ENCODE results near the gene MCCC1. TPM values are rescaled to one million over a fixed set of nuclear protein-coding genes. Genes with fewer than 3 reads are reported as not detected.

MCCC1 gene
- total RNA-seq, 1 experiment from 2014 or later, result 12.6 TPM

DNA sequence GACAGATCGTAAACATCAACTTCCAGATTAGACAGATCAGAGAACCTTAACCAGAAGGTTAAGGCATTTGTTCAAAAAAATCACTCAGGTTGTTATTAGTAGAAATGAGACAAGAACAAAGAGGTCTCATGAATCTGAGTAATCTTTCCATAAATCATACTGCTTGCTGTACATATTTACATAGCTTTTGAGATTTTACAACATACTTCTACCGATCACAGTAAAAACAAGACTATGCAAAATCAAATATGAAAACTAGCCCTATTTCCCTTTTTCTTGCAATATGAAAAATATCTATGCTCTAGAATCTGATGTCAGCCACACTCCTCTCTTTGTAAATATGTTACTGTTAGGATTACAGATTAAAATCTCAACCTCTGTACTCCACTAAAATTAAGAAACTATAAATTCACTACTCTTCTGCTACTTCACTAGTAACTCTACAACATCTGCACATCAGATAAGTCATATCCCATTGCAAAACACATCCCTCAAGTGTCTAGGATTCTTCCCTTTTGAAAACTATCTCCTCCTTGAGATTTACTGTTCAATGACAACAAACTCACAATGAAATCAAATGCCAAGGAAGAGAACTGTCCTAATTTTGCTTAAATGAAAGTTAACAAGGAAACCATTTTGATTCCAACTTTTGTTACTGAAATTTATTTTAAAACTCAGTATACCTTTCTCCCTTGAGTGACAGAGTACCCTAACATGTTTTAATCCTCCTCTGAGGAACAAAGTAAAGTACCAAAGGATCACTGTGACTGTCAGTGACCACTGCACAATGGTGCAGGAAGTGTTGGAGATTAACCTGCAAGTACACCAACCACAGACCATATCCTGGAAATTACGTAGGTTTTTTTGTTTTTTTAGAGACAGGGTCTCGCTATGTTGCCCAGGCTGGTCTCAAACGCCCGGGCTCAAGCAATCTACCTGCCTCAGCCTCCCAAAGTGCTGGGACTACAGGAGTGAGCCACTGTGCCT lies 131.8 kb downstream of the MCCC1 start:
- BruUV-seq (replicated peaks), result no TSS peak
- ChIA-PET POLR2A (no interaction called here), RAD21 (ENCODE audit: low non-redundant PET in 1 of 2, low total read pairs in 2 of 2, uncharacterized antibody in 2 of 2, unreplicated experiment in 2 of 2) (no interaction called here), CTCF (no interaction called here)
- H3K9me2 ChIP-seq (ENCODE audit: insufficient read depth), result no peaks in the 10 kb centered on the region
- H3K9me3 ChIP-seq (ENCODE audit: control insufficient read depth in 1 of 2, insufficient read depth in 1 of 2, low read depth in 1 of 2, low read length in 2 of 2), result no peaks in the 10 kb centered on the region
- H3K4me1 ChIP-seq (ENCODE audit: control insufficient read depth in 1 of 2, insufficient read depth in 2 of 2, low read length in 2 of 2), result peaks cover 2 to 18% of the 10 kb centered on the region in 2 experiments; a peak in 2 of 4 replicates
- H3K9ac ChIP-seq (ENCODE audit: low read length), result no peak overlapping the region
- no peaks in the 10 kb centered on the region for H3K36me3 ChIP-seq (ENCODE audit: control insufficient read depth in 1 of 2, insufficient read depth in 2 of 2, low read length in 2 of 2)
- TF ChIP-seq SP1 (IDR thresholded peaks at IDR 0.05; ENCODE audit: low read depth) (no peak), CBX3 (IDR thresholded peaks at IDR 0.05; ENCODE audit: low read depth) (no peak), RAD21 (IDR thresholded peaks at IDR 0.05; ENCODE audit: low read depth) (no peak), EGR1 (IDR thresholded peaks at IDR 0.05; ENCODE audit: low read depth) (no peak), FOSL1 (IDR thresholded peaks at IDR 0.05; ENCODE audit: low read depth) (no peak), YY1 (IDR thresholded peaks at IDR 0.05; ENCODE audit: extremely low read depth, insufficient replicate concordance, low read depth, low read length) (no peak), POLR2A (IDR thresholded peaks at IDR 0.05; ENCODE audit: borderline replicate concordance, extremely low read depth, insufficient read depth, insufficient read length) (no peak), SIN3A (IDR thresholded peaks at IDR 0.05; ENCODE audit: low read depth) (no peak), ELF1 (IDR thresholded peaks at IDR 0.05; ENCODE audit: borderline replicate concordance, low read depth) (no peak), ZNF274 (IDR thresholded peaks at IDR 0.05; ENCODE audit: low read depth, low read length) (no peak), SRF (IDR thresholded peaks at IDR 0.05; ENCODE audit: low read depth) (no peak), JUND (IDR thresholded peaks at IDR 0.05) (no peak), ZFX (IDR thresholded peaks at IDR 0.05) (no peak)
- TF ChIP-seq, protein P1, sequence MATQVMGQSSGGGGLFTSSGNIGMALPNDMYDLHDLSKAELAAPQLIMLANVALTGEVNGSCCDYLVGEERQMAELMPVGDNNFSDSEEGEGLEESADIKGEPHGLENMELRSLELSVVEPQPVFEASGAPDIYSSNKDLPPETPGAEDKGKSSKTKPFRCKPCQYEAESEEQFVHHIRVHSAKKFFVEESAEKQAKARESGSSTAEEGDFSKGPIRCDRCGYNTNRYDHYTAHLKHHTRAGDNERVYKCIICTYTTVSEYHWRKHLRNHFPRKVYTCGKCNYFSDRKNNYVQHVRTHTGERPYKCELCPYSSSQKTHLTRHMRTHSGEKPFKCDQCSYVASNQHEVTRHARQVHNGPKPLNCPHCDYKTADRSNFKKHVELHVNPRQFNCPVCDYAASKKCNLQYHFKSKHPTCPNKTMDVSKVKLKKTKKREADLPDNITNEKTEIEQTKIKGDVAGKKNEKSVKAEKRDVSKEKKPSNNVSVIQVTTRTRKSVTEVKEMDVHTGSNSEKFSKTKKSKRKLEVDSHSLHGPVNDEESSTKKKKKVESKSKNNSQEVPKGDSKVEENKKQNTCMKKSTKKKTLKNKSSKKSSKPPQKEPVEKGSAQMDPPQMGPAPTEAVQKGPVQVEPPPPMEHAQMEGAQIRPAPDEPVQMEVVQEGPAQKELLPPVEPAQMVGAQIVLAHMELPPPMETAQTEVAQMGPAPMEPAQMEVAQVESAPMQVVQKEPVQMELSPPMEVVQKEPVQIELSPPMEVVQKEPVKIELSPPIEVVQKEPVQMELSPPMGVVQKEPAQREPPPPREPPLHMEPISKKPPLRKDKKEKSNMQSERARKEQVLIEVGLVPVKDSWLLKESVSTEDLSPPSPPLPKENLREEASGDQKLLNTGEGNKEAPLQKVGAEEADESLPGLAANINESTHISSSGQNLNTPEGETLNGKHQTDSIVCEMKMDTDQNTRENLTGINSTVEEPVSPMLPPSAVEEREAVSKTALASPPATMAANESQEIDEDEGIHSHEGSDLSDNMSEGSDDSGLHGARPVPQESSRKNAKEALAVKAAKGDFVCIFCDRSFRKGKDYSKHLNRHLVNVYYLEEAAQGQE (IDR thresholded peaks at IDR 0.05; ENCODE audit: low read depth), result no peak
- TF ChIP-seq, protein P2, sequence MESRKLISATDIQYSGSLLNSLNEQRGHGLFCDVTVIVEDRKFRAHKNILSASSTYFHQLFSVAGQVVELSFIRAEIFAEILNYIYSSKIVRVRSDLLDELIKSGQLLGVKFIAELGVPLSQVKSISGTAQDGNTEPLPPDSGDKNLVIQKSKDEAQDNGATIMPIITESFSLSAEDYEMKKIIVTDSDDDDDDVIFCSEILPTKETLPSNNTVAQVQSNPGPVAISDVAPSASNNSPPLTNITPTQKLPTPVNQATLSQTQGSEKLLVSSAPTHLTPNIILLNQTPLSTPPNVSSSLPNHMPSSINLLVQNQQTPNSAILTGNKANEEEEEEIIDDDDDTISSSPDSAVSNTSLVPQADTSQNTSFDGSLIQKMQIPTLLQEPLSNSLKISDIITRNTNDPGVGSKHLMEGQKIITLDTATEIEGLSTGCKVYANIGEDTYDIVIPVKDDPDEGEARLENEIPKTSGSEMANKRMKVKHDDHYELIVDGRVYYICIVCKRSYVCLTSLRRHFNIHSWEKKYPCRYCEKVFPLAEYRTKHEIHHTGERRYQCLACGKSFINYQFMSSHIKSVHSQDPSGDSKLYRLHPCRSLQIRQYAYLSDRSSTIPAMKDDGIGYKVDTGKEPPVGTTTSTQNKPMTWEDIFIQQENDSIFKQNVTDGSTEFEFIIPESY (IDR thresholded peaks at IDR 0.05; ENCODE audit: extremely low read depth, insufficient replicate concordance, low read length), result no peak
- DNase-seq (ENCODE audit: low read depth, low spot score) (no peak), ATAC-seq (no peak)
- peaks cover 87% of the 10 kb centered on the region for H3K79me2 ChIP-seq (ENCODE audit: insufficient read depth, low read length)
- H3K27me3 ChIP-seq (ENCODE audit: insufficient read depth, low read length), result no peaks in the 10 kb centered on the region
- H4K20me1 ChIP-seq (ENCODE audit: insufficient read depth), result no peaks in the 10 kb centered on the region
- H3K27ac ChIP-seq (ENCODE audit: low read depth, low read length), result no peak overlapping the region
- H3K4me2 ChIP-seq (ENCODE audit: low read length), result no peak overlapping the region
- no peak overlapping the region for H3K4me3 ChIP-seq (replicated peaks in 1 of 2; ENCODE audit: low read depth in 1 of 2, low read length in 2 of 2)
- intact Hi-C loops (cut with micrococcal nuclease), result no loop called here
- no peak overlapping the region for H2AFZ ChIP-seq (ENCODE audit: low read depth, low read length, poor library complexity, severe bottlenecking)
